Glomerular visceral epithelial cell (primary cell): ENCODE results near the gene ELOVL5.

Experiments used
- DNase-seq: peaks from one replicate; pipeline ENCODE4 v3.0.0-alpha.2; 2016; ENCODE audit errors: extremely low spot score

Gene ELOVL5

DNA sequence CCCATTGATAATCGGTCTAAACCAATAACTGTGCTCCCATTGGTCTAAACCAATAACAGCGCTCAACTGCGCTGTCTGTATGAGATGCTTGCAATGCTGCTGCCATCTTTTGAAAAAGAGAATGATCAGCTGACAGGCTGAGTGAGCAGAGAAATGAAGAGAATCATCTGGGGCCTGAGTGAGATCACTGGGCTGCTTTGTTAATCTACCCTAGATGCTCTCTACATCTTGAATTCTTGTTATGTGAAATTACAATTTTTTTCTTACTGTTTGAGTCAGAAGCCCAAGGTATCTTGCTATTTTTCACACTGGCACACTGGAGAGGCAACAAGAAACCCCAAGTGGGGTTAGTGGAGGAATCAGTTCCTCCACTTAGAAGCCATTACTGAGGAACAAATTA is 108.6 kb downstream of the ELOVL5 start:
- no peak for DNase-seq

- DNase-seq: no peak
Observed at GRCh38 chr6:53239526-53239925, 109.2 kb downstream of the ELOVL5 start.

DNA sequence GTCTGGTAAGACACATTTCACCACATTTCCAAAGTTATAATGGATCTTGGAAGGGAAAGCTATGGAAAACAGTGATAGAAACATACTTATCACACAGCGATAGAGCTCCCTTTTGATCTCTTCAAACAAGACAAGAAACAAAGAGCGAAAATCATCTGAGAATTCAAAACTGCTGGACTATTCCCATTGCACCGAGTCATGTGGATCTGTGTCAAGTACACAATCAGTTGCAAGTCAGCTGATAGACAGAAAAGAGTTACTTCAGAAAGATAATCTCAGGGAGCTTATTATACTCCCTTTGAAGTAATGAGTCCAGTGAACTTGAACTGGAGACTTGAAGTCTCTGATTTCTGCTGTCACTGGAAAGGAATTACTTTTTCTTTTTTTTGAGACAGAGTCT is 110.4 kb downstream of the ELOVL5 start:
- no peak for DNase-seq

DNA sequence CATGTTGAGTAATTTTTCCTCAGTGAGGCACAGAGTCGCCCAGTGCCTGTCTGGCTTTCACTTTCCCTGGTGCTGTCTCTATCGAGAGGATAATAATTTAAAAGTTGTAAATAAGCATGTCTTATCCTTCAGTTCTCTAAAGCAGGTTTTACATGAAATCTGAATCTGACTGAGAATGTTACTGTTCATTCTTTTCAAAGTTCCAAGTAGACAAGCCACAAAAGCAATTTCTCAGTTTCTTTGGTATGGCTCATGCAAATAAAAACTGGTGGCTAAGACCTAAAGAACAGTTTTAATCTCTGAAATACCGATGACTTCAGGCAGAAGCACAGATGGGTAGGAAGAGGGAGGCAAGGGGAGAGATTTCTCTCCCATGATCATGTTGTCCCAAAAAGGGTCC is 112.5 kb downstream of the ELOVL5 start:
- DNase-seq: no peak

DNA sequence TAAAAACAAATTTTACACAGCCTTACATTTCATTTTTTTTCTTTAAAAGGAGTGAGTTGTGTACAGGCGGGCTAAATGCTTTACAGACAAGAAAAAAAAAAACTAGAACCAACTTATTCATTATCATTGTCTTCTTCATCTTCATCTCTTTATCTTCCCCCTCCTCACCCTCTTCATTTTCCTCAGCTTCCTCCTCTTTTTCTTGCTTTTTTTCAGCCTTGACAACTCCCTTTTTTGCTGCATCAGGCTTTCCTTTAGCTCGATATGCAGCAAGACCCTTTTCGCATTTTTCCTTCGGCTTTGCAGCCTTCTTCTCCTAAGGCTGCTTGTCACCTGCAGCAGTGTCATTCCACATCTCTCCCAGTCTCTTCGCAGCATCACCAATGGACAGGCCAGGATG is 113.2 kb downstream of the ELOVL5 start:
- DNase-seq: no peak

DNA sequence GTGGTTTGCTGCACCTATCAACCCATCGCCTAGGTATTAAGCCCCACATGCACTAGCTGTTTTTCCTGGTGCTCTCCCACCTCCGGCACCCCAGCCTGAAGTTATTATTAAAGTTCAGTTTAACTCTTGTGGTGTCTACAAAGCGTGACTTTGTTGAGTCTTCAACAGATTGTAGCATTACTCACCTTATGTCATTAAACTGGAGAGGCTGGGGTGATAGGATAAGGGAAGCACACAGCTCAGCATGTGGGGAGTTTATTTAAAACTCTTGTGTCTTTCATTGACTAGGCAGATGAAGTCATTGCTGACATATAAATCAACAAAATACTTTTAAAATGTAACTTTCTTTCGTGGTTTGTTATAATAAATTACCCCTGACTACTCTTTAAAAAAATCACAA is 115.4 kb downstream of the ELOVL5 start:
- peak; percentile 68 for DNase-seq

DNA sequence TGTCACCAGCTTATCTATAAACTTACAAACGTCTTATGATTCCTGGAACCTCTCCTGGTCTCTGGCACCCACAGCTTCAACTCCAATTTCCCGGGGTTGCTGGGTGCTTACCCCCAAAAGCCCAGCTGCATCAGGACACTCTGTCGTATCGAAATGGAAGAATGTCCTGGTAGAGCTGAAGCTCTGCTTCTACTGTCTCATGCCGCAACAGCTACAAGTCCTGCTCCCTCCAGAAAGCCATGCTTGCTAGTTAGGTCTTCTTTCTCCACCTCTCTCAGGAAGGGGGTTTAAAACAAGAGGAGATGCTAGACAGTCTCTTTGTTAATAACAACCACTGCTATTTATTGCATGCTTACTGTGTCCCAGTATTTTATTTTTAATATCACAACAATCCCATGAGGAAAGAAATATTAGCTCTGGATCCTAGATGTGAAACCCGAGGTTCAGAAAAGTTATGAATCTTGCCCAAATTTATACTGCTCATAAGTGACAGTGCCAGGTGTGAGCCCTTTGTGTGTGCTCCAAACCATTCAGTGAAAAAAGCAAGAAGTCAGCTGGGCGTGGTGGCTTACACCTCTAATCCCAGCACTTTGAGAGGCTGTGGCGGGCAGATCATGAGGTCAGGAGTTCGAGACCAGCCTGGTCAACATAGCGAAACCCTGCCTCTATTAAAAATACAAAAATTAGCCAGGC is 117.8 kb downstream of the ELOVL5 start:
- DNase-seq: no peak

DNA sequence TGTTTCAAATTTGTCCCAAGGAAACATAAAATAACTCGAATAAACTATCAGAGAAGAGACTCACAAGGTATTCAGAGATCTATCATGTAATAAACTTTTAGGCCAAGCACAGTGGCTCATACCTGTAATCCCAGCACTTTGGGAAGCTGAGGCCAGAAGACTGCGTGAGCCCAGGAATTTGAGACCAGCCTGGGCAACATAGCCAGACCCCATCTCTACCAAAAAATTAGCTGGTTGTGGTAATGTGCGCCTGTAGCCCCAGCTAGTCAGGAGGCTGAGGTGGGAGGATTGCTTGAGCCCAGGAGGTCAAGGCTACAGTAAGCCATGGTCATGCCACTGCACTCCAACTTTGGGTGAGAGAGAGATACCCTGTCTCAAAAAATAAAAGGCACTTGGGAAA is 120.9 kb downstream of the ELOVL5 start:
- DNase-seq: no peak

- DNase-seq: no peak
Observed at GRCh38 chr6:53220605-53221004, 128.1 kb downstream of the ELOVL5 start.
